Left ventricle myocardium inferior (tissue), 1 donor: ENCODE measurements around the gene BRINP3. TPM values are rescaled to one million over a fixed set of nuclear protein-coding genes. Genes with fewer than 3 reads are reported as not detected.

Source experiments
- DNase-seq: peaks from one replicate; pipeline ENCODE4 v3.0.0-alpha.2; 2020
- H3K27ac ChIP-seq: fragments of 200-600 bp; replicated peaks from 2 replicates; pipeline ENCODE4 v1.8.0; 2021
- H3K27me3 ChIP-seq: fragments of 200-600 bp; 2 replicates; pipeline ENCODE4 v1.8.0; 2021; ENCODE audit warnings: low read depth
- H3K36me3 ChIP-seq: fragments of 200-600 bp; 2 replicates; pipeline ENCODE4 v1.8.0; 2021
- H3K4me1 ChIP-seq: fragments of 200-600 bp; 2 replicates; pipeline ENCODE4 v1.8.0; 2021
- H3K4me3 ChIP-seq: fragments of 200-600 bp; 2 replicates; pipeline ENCODE4 v1.8.0; 2021; ENCODE audit warnings: mild to moderate bottlenecking, moderate library complexity
- H3K9me3 ChIP-seq: fragments of 200-600 bp; replicated peaks from 2 replicates; pipeline ENCODE4 v1.8.0; 2021
- intact Hi-C: fragments of 100-400 bp; cut with micrococcal nuclease; formaldehyde crosslinking; loops from one replicate; pipeline ENCODE4 v1.11.0; 2022
- total RNA-seq: library from RNA; stranded (reverse); fragmentation: NEBNext Ultra II Directional; extraction: Animal tissue kit (Norgen Biotek cat#: 25700); gene quantifications from one replicate; pipeline ENCODE4 v1.2.1, GENCODE V29; 2021
- TF ChIP-seq, protein P1 (sequence below): fragments of 200-600 bp; IDR thresholded peaks from 2 replicates; pipeline ENCODE4 v1.8.0; 2021; ENCODE audit warnings: antibody characterized with exemption, mild to moderate bottlenecking, borderline replicate concordance
- donor health status: DM: no; HTN: yes; CAD: no; lungs with severe emphysema.

BRINP3 gene
- total RNA-seq, 1 donor from 2014 or later: 5.4 TPM

DNA sequence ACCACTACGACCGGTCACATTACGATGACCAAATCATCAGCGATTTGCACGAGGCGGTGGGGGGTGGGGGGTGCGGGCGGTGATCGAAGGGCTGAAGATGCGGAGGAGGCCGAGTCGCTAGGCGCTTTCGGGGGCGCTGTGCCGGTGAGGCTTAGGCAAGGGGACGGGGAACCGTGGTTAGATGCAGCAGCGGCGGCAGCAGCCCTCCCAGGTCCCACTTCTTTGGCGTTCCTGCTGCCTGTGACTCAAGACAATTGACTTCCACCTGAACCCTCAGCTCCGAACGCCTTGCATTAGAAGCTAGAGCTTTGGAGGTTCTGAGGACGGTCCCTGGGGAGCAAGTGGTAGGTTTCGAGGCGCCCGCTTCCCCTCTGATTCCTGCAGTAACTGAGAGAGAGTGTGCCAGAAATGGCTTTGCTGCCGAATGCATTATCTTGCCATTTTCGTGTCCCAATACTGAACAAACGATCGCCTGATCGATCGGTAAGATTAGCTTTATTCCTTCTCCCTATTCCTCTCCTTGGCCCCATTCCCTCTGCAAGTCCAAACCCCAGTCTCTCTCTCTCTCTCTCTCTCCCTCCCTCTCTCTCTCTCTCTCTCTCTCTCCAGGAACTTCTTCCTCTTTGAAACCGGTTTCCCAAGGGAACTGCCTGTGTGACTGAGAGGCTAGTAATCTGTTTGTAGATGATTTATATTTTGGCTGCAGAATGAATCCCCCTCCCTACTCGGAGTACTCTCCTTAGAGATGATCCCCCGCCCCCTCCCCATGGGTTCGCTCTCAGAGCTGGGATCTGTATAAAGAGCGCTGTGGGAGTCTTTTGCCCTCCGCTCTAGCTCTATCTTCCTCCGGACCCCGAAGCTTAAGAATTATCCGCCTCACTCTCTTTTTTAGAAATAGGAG is 735 bp upstream of the BRINP3 start:
- H3K27me3 ChIP-seq: peaks cover 78% of the 10 kb centered on the region

DNA sequence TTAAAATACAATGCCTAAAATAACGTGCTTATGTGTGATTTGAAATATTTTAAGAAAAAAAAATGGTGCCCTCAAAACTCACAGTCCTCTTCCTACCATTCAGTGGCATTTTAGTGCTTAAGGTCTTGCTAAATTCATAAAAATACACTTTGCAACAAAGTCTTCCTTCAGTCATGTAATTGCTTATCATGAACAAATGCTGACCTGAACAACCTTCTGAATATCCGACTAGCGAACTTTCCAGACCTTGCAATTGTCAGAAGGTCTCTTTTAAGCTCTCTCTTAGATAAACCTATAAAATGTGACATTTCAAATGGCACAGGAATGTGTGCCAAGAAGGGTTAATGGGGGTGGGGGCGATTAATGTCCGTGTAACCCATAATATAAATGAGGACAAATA is 858 bp downstream of the BRINP3 start:
- Histone ChIP-seq H3K27me3 (peaks cover 82% of the 10 kb centered on the region), H3K27ac (no peak overlapping the region), H3K4me1 (peaks cover 18% of the 10 kb centered on the region), H3K36me3 (no peaks in the 10 kb centered on the region), H3K9me3 (no peaks in the 10 kb centered on the region), H3K4me3 (no peak overlapping the region)
- TF ChIP-seq, protein P1, sequence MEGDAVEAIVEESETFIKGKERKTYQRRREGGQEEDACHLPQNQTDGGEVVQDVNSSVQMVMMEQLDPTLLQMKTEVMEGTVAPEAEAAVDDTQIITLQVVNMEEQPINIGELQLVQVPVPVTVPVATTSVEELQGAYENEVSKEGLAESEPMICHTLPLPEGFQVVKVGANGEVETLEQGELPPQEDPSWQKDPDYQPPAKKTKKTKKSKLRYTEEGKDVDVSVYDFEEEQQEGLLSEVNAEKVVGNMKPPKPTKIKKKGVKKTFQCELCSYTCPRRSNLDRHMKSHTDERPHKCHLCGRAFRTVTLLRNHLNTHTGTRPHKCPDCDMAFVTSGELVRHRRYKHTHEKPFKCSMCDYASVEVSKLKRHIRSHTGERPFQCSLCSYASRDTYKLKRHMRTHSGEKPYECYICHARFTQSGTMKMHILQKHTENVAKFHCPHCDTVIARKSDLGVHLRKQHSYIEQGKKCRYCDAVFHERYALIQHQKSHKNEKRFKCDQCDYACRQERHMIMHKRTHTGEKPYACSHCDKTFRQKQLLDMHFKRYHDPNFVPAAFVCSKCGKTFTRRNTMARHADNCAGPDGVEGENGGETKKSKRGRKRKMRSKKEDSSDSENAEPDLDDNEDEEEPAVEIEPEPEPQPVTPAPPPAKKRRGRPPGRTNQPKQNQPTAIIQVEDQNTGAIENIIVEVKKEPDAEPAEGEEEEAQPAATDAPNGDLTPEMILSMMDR: no peak
- intact Hi-C loops: no loop called here
- no peak for DNase-seq

More for the DNA sequence above, 735 bp upstream of the BRINP3 start:
- Histone ChIP-seq H3K9me3 (no peaks in the 10 kb centered on the region), H3K4me1 (peaks cover 18% of the 10 kb centered on the region), H3K27ac (no peak overlapping the region), H3K4me3 (peak overlapping the region; percentile 57), H3K36me3 (no peaks in the 10 kb centered on the region)
- TF ChIP-seq, protein P1: no peak
- intact Hi-C loops: no loop called here
- DNase-seq: no peak

DNA sequence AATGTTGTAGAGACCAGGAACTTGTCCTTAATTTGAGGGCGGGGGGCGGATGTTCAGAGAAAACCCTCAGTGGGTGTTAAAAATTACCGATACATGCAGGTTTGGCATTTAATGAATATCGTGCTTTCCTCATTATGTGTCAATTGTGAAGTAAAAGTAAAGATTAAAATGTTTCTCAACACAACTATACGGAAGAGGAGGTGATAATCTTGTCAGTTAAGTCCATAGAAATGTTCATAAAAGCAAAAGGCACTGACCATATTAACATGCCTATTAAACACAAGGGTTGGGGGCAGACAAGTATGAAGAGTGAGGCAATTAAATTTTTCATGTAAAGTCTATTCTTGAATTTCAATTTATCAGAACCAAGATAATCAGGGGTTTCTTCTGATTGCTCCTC is 1.3 kb downstream of the BRINP3 start:
- peaks cover 82% of the 10 kb centered on the region for H3K27me3 ChIP-seq
- no peak overlapping the region for H3K4me3 ChIP-seq
- H3K36me3 ChIP-seq: no peaks in the 10 kb centered on the region
- intact Hi-C loops: no loop called here
- H3K4me1 ChIP-seq: peaks cover 18% of the 10 kb centered on the region
- no peak for DNase-seq
- no peaks in the 10 kb centered on the region for H3K9me3 ChIP-seq
- TF ChIP-seq, protein P1: no peak
- no peak overlapping the region for H3K27ac ChIP-seq

DNA sequence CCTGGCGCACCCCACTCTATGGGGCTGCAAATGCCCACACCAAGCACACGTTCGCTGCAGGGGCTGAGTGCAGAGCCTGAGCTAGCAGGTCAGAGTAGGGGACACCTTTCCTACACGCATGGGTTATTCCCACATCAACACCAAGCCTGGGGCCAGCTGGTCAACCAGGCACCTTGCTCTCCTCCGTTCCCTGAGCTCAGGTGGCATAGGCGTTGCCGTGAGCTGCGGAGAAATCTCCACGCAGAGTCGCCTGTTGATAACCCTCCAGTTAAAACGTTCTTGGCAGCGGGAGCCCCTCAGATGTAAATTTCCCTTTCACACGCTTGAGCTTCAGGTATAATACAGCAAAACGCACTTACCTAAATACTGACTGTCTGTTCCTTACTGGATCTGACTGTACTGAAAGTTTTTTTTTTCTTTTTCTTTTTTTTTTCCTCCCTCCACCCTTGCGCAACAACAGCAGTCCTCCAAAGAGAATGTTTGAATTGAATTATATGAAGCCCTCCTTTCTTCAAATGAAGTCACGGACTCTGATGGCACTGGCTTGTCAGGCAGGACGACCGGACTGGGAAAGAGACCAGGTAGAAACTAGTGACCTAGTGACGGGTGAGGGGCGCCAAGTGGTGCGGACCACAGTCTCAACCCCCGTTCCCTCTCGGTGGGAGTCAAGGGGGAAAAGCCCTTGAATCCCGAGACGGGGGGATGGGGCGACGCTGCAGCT is 2.1 kb downstream of the BRINP3 start:
- intact Hi-C loops: no loop called here
- H3K27me3 ChIP-seq: peaks cover 76% of the 10 kb centered on the region
- no peaks in the 10 kb centered on the region for H3K9me3 ChIP-seq
- no peaks in the 10 kb centered on the region for H3K36me3 ChIP-seq
- H3K27ac ChIP-seq: no peak overlapping the region
- peak overlapping the region; percentile 19 for H3K4me3 ChIP-seq
- H3K4me1 ChIP-seq: peaks cover 18% of the 10 kb centered on the region
- TF ChIP-seq, protein P1: no peak
- DNase-seq: no peak

DNA sequence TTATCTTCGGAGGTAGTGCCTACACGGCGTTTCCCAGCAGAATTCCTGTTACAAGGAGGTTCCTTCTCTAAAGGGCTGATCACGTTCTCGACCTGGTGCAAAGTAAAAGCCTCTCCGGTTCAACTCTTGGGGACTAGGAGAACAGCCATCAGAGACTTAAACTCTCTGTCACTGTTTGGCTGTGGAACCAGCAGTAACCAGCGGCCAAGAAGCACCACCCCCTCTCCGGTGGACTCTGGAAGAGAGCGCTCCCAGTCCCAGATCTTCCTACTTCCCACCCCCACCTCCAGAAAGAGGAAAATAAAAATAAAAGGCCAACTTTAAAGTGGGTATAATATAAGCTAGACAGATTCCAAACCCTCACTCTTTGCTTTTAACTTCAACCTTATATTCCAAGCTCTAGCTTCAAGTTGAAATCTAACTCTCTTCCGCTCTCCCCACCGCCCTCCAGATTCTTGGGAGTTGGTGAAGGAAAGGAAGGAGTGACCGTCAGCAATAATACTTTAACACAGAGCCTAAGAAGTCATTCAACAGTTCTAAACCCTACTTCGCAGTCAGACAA is 2.9 kb downstream of the BRINP3 start:
- intact Hi-C loops: no loop called here
- Histone ChIP-seq H3K27me3 (peaks cover 67% of the 10 kb centered on the region), H3K36me3 (no peaks in the 10 kb centered on the region), H3K27ac (no peak overlapping the region), H3K9me3 (no peaks in the 10 kb centered on the region), H3K4me3 (peak overlapping the region; percentile 19), H3K4me1 (peaks cover 18% of the 10 kb centered on the region)
- TF ChIP-seq, protein P1: no peak
- no peak for DNase-seq
